GM11168 (cell line): Measurements from ENCODE around the gene CPNE1.

ENCODE experiments used
- in situ Hi-C: fragments of 300-500 bp; cut with MboI; formaldehyde crosslinking; loops from one replicate; pipeline ENCODE4 v1.12.0; 2022; ENCODE audit warnings: low sequenced_read_pairs; ENCODE audit not compliant: unreplicated experiment

The CPNE1 gene

GRCh38 chr20:35601990-35602389 lies 62.7 kb downstream of the CPNE1 start:
- in situ Hi-C loops, result no loop called here

- in situ Hi-C loops, result no loop called here
Observed at GRCh38 chr20:35600993-35601973, 63.4 kb downstream of the CPNE1 start.

GRCh38 chr20:35600176-35600992 lies 64.3 kb downstream of the CPNE1 start:
- in situ Hi-C loops, result no loop called here

- in situ Hi-C loops, result no loop called here
Observed at GRCh38 chr20:35599776-35600120, 65.0 kb downstream of the CPNE1 start.

- in situ Hi-C loops, result no loop called here
Observed at GRCh38 chr20:35598899-35599775, 65.6 kb downstream of the CPNE1 start.

GRCh38 chr20:35598476-35598875 lies 66.2 kb downstream of the CPNE1 start:
- in situ Hi-C loops, result no loop called here

GRCh38 chr20:35597186-35597585 lies 67.5 kb downstream of the CPNE1 start:
- in situ Hi-C loops, result no loop called here

GRCh38 chr20:35595901-35596300 lies 68.8 kb downstream of the CPNE1 start:
- in situ Hi-C loops, result no loop called here

GRCh38 chr20:35595456-35595855 lies 69.2 kb downstream of the CPNE1 start:
- in situ Hi-C loops, result no loop called here

- in situ Hi-C loops, result no loop called here
Observed at GRCh38 chr20:35592339-35592974, 72.2 kb downstream of the CPNE1 start.

- in situ Hi-C loops, result no loop called here
Observed at GRCh38 chr20:35588397-35588796, 76.3 kb downstream of the CPNE1 start.

- in situ Hi-C loops, result no loop called here
Observed at GRCh38 chr20:35587436-35587835, 77.3 kb downstream of the CPNE1 start.

- in situ Hi-C loops, result no loop called here
Observed at GRCh38 chr20:35586751-35587425, 77.8 kb downstream of the CPNE1 start.

GRCh38 chr20:35583636-35584560 lies 80.8 kb downstream of the CPNE1 start:
- in situ Hi-C loops, result no loop called here

GRCh38 chr20:35582741-35583404 lies 81.8 kb downstream of the CPNE1 start:
- in situ Hi-C loops, result no loop called here

- in situ Hi-C loops, result no loop called here
Observed at GRCh38 chr20:35582131-35582530, 82.6 kb downstream of the CPNE1 start.

- in situ Hi-C loops, result no loop called here
Observed at GRCh38 chr20:35579196-35579595, 85.5 kb downstream of the CPNE1 start.

GRCh38 chr20:35578469-35578868 lies 86.2 kb downstream of the CPNE1 start:
- in situ Hi-C loops, result no loop called here
